ENCODE measurements around the gene AMH. TPM values are rescaled to one million over a fixed set of nuclear protein-coding genes. Genes with fewer than 3 reads are reported as not detected.

AMH gene
- total and polyA plus RNA-seq, 2 of the 13 experiments (the other 11 are each of a cell fraction or from before 2014, with no cell fraction given): 0.03 to 0.18 TPM

DNA sequence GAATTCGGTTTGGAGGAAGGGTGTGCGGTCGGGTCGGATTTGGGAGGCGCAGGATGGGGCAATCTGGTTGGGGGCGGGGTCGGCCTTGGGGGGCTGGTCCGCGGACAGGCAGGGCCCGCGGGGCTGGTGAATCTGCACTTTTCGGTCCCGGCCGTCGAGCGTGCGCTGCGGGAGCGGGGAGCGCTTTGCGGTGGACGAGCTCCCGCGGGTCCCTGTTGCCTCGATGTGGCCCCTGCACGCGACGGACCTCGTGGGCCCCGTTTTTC is 21.0 kb downstream of the AMH start:
- Histone ChIP-seq H3K9ac (ENCODE audit: insufficient read depth, low read depth, low read length) (peak overlapping the region; percentile 96), H3K27ac (ENCODE audit: extremely low read length, insufficient read depth, low read length) (peak overlapping the region; percentile 87), H3K79me2 (ENCODE audit: insufficient read depth, low read length) (peaks cover 39% of the 10 kb centered on the region), H3K27me3 (ENCODE audit: control insufficient read depth in 1 of 2, insufficient read depth in 2 of 2, low read length in 2 of 2) (no peaks in the 10 kb centered on the region; a peak in 1 of 5 replicates), H3K9me3 (ENCODE audit: low read length) (no peaks in the 10 kb centered on the region), H3K4me2 (ENCODE audit: low read depth, low read length) (peak overlapping the region; percentile 85), H3K36me3 (replicated peaks in 1 of 2; ENCODE audit: control insufficient read depth in 1 of 2, insufficient read depth in 2 of 2, low read length in 2 of 2) (peaks cover 4 to 17% of the 10 kb centered on the region in 2 experiments; a peak in 4 of 5 replicates), H2AFZ (ENCODE audit: low read length) (no peak overlapping the region), H3K4me1 (ENCODE audit: insufficient read depth, low read length) (peaks cover 60% of the 10 kb centered on the region), H4K20me1 (ENCODE audit: insufficient read depth, low read length) (peaks cover 53% of the 10 kb centered on the region), H3K4me3 (replicated peaks in 1 of 3; ENCODE audit: insufficient read depth in 1 of 3, low read depth in 2 of 3, low read length in 3 of 3) (peak overlapping the region; percentile 93 to 96 (median 94))
- intact Hi-C loops (cut with micrococcal nuclease; ENCODE audit: unreplicated experiment) (loop anchor here (5.0 kb wide), 1 partner anchor 33 kb away; the partner anchor contains the start of genes PLEKHJ1 and SF3A2), in situ Hi-C loops (cut with HindIII; ENCODE audit: extremely low pct_ligation_motif_present, low pct_unique_long_range_greater_than_20kb) (no loop called here)
- 0% methylated on average over 4 of the region's 30 CpGs for WGBS (ENCODE audit: low lambda C conversion rate)
- DNase-seq (ENCODE audit: low spot score): no peak
- ChIA-PET POLR2A (interaction anchor here (2.7 to 2.9 kb wide), 2 partner anchors 10 to 32 kb away, joined by 10 to 11 read pairs; no protein-coding TSS in a partner anchor), CTCF (ENCODE audit: low intra/inter-chr PET ratio, low total read pairs) (no interaction called here)
- no peak for FAIRE-seq
- no peak for ATAC-seq
- no TSS peak for BruUV-seq (replicated peaks)
- TF ChIP-seq NFYC (CRISPR knock-in tag; IDR thresholded peaks at IDR 0.05): no peak
- TF ChIP-seq, protein P1, sequence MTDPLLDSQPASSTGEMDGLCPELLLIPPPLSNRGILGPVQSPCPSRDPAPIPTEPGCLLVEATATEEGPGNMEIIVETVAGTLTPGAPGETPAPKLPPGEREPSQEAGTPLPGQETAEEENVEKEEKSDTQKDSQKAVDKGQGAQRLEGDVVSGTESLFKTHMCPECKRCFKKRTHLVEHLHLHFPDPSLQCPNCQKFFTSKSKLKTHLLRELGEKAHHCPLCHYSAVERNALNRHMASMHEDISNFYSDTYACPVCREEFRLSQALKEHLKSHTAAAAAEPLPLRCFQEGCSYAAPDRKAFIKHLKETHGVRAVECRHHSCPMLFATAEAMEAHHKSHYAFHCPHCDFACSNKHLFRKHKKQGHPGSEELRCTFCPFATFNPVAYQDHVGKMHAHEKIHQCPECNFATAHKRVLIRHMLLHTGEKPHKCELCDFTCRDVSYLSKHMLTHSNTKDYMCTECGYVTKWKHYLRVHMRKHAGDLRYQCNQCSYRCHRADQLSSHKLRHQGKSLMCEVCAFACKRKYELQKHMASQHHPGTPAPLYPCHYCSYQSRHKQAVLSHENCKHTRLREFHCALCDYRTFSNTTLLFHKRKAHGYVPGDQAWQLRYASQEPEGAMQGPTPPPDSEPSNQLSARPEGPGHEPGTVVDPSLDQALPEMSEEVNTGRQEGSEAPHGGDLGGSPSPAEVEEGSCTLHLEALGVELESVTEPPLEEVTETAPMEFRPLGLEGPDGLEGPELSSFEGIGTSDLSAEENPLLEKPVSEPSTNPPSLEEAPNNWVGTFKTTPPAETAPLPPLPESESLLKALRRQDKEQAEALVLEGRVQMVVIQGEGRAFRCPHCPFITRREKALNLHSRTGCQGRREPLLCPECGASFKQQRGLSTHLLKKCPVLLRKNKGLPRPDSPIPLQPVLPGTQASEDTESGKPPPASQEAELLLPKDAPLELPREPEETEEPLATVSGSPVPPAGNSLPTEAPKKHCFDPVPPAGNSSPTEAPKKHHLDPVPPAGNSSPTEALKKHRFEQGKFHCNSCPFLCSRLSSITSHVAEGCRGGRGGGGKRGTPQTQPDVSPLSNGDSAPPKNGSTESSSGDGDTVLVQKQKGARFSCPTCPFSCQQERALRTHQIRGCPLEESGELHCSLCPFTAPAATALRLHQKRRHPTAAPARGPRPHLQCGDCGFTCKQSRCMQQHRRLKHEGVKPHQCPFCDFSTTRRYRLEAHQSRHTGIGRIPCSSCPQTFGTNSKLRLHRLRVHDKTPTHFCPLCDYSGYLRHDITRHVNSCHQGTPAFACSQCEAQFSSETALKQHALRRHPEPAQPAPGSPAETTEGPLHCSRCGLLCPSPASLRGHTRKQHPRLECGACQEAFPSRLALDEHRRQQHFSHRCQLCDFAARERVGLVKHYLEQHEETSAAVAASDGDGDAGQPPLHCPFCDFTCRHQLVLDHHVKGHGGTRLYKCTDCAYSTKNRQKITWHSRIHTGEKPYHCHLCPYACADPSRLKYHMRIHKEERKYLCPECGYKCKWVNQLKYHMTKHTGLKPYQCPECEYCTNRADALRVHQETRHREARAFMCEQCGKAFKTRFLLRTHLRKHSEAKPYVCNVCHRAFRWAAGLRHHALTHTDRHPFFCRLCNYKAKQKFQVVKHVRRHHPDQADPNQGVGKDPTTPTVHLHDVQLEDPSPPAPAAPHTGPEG (CRISPR knock-in tag; IDR thresholded peaks at IDR 0.05): peak; percentile 68; the same call in 1 of the 2 replicates
- TF ChIP-seq HMG20B (CRISPR knock-in tag; conservative IDR thresholded peaks at IDR 0.05): no peak
- TF ChIP-seq RARA (CRISPR knock-in tag; IDR thresholded peaks at IDR 0.05): no peak
- no peak for TF ChIP-seq ZNF782 (CRISPR knock-in tag; IDR thresholded peaks at IDR 0.05; ENCODE audit: borderline replicate concordance)
- no peak for TF ChIP-seq GLI4 (CRISPR knock-in tag; IDR thresholded peaks at IDR 0.05; ENCODE audit: borderline replicate concordance)
- no peak for TF ChIP-seq ZNF367 (CRISPR knock-in tag; IDR thresholded peaks at IDR 0.05; ENCODE audit: borderline replicate concordance)
- TF ChIP-seq GFI1 (CRISPR knock-in tag; IDR thresholded peaks at IDR 0.05; ENCODE audit: borderline replicate concordance): no peak
- TF ChIP-seq ELF3 (CRISPR knock-in tag; IDR thresholded peaks at IDR 0.05): no peak
- TF ChIP-seq MXD4 (CRISPR knock-in tag; IDR thresholded peaks at IDR 0.05): no peak
- peak; percentile 24 for TF ChIP-seq ASH2L (IDR thresholded peaks at IDR 0.05; ENCODE audit: insufficient read length, low read depth, low read length)
- TF ChIP-seq, protein P2, sequence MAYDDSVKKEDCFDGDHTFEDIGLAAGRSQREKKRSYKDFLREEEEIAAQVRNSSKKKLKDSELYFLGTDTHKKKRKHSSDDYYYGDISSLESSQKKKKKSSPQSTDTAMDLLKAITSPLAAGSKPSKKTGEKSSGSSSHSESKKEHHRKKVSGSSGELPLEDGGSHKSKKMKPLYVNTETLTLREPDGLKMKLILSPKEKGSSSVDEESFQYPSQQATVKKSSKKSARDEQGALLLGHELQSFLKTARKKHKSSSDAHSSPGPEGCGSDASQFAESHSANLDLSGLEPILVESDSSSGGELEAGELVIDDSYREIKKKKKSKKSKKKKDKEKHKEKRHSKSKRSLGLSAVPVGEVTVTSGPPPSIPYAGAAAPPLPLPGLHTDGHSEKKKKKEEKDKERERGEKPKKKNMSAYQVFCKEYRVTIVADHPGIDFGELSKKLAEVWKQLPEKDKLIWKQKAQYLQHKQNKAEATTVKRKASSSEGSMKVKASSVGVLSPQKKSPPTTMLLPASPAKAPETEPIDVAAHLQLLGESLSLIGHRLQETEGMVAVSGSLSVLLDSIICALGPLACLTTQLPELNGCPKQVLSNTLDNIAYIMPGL (CRISPR knock-in tag; IDR thresholded peaks at IDR 0.05; ENCODE audit: borderline replicate concordance in 1 of 2, low read depth in 1 of 2): 0 out of 4 replicates have a peak, but pooled peaks of 1 of the 2 experiments have one; percentile 8
- TF ChIP-seq, protein P3, sequence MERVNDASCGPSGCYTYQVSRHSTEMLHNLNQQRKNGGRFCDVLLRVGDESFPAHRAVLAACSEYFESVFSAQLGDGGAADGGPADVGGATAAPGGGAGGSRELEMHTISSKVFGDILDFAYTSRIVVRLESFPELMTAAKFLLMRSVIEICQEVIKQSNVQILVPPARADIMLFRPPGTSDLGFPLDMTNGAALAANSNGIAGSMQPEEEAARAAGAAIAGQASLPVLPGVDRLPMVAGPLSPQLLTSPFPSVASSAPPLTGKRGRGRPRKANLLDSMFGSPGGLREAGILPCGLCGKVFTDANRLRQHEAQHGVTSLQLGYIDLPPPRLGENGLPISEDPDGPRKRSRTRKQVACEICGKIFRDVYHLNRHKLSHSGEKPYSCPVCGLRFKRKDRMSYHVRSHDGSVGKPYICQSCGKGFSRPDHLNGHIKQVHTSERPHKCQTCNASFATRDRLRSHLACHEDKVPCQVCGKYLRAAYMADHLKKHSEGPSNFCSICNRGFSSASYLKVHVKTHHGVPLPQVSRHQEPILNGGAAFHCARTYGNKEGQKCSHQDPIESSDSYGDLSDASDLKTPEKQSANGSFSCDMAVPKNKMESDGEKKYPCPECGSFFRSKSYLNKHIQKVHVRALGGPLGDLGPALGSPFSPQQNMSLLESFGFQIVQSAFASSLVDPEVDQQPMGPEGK (CRISPR knock-in tag; IDR thresholded peaks at IDR 0.05): peak; percentile 37; the same call in 1 of the 2 replicates
- no peak for TF ChIP-seq ZNF563 (CRISPR knock-in tag; IDR thresholded peaks at IDR 0.05)
- no peak for TF ChIP-seq ZSCAN31 (CRISPR knock-in tag; IDR thresholded peaks at IDR 0.05; ENCODE audit: low read depth)

All from HepG2 (cell line).